Erythroblast (primary cell): Measurements from ENCODE around the gene ASPM.
"Not testable (repeated sequence)": the region's sequence is repeated elsewhere in the genome, so short reads cannot be mapped to it uniquely, and the experiment has no call there.

ENCODE experiments used
- DNase-seq, 2 experiments: peaks; one replicate each; lab custom pipeline; 2025; lab: John Stamatoyannopoulos, UW
- GATA1 ChIP-seq: IDR thresholded peaks from 2 replicates; pipeline ENCODE4 v1.6.1; 2011; ENCODE audit warnings: low read depth, mild to moderate bottlenecking, control low read depth, low read length, moderate library complexity
- POLR2A ChIP-seq: IDR thresholded peaks from 2 replicates; pipeline ENCODE4 v1.6.1; 2011; ENCODE audit warnings: mild to moderate bottlenecking, low read length

ASPM gene

DNA sequence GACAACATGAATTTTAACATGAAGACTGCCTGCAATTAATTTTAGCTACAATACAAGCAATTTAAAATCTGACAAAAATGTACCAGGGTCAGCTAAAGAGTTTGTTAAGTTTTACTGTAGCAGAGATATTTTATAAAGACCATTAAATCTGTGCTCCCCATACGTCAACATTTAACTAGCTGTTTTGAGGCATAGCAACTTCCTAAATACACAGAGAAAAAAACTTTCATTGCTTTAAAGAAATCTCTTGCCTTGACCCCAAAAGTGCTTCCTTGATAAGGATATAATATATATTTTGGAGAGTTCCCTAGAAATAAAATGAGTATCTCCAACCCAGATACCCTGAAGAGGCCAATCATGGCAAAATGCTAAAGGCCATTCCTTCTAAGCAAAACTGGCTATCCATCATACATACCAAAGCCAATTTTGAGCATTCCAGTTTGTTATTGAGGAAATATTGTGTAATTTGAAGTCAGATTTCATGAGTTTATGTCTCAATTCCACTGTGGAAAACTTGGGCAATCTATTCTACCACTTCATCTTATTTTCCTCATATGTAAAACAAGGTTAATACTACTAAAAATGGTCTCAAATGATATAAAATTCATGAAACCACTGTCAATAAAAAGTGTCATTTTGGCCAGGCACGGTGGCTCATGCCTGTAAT is 19.1 kb downstream of the ASPM start:
- no peak for DNase-seq
- TF ChIP-seq POLR2A (no peak), GATA1 (no peak)

DNA sequence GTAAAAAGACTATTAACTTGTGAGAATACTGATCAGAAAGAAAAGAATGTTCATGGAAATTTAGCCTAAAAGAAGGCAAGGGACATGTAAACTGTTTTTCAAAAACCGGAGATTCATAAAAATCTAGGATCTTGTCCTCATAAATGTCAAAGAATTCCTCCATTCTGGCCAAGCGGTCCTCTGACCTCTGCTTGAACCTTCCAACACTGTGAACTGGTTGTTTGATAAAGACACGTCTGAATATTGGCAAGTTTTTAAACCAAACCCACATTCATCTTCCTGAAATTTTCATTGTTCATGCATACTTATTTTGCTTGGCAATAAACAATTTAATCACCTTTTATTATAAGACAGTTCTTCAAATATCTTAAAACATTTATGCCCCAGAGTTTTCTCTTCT is 19.8 kb downstream of the ASPM start:
- DNase-seq, result no peak
- TF ChIP-seq POLR2A, result no peak
- no peak for TF ChIP-seq GATA1

DNA sequence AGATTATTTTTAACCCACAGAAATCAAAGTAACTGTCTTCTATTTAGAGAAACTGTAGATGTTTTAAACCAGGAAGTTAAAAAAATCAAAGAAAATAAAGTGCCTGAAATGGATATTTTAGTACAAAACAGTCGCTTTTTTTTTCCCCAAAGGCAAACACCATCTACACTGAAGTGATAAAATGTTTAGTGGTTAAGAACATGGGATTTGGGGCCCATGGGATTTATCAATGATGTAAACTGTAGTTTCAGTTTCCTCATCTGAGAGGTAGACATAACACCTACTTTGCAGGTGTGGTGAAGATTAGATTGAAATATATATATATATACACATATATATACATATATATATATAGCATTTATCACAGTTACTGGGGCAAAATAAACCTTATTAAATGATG is 22.1 kb downstream of the ASPM start:
- no peak for TF ChIP-seq POLR2A
- TF ChIP-seq GATA1, result no peak
- no peak for DNase-seq

DNA sequence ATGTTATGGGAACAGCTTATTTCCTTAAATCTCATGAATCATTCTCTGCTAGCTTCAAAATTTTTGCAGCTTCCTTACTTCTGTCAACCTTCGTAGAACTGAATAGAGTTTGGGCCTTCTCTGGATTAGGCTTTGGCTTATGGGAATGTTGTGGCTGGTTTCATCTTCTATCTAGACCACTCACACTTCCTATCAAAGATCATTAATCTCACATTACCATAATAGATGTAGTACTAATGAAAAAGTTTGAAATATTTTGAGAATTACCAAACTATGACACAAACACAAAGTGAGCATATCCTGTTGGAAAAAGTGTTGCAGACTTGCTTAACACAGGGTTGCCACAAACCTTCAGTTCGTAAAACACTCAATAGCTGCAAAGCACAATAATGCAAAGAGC is 30.3 kb downstream of the ASPM start:
- no peak for DNase-seq
- TF ChIP-seq POLR2A (no peak), GATA1 (no peak)

DNA sequence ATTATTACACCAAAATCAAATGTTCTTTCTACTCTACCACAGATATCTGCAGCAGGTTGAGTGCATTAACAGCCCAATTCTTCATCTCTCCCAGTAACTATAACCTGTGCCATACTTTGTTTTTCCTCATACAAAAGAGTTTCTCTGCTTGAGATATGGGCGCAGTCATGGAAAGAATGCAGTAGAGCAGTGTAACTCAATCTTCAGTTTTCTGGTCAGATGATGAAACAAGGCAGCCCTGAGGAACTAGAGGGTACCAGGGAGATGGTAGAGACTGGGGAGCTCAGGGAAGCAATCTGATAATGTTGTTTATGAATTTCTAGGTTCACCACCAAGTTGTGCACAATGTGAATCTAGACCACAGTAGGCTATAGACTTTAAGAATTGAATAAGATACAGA is 39.6 kb downstream of the ASPM start:
- no peak for DNase-seq

DNA sequence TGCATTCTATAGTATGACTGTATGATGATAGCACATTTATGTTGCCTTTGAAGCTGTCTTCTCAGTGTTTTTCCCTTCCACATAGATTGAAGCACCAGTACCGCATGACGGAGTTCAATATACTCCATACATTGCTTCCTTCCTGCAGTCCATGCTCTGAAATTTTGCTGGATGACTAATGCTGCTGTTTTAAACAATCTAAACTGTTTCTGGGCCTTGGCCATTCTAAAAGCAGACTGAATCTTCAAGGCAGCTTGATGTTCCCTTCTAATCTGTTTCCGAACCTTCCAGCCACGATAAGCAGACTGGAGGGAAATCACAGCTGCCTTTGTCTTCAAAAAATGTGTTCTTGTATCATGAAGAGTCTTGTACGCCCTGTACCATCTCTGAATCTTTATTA is 43.2 kb downstream of the ASPM start:
- TF ChIP-seq POLR2A (no peak), GATA1 (no peak)

More for the DNA sequence above, 39.6 kb downstream of the ASPM start:
- TF ChIP-seq POLR2A, result no peak
- TF ChIP-seq GATA1, result no peak

DNA sequence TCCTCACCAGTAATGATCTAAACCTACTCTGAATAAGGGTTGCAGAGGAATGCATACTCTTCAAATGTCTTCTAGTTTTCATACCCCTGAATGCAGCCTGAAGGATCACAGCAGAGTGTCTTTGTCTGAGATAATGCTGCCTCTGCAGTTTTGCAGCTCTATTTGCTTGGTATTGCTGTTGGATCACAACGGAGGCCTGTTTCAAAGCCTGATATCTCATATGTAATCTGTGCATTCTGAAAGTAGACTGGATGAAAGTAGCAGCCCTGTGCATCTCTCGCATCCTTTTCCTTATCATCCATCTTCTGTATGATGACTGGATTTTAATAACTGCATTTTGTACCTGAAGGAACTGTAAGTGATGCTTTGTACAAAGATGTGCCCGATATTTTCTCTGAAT is 44.5 kb downstream of the ASPM start:
- DNase-seq, result no peak
- TF ChIP-seq GATA1, result no peak
- peak; percentile 31 for TF ChIP-seq POLR2A

More for the DNA sequence above, 43.2 kb downstream of the ASPM start:
- no peak for DNase-seq

DNA sequence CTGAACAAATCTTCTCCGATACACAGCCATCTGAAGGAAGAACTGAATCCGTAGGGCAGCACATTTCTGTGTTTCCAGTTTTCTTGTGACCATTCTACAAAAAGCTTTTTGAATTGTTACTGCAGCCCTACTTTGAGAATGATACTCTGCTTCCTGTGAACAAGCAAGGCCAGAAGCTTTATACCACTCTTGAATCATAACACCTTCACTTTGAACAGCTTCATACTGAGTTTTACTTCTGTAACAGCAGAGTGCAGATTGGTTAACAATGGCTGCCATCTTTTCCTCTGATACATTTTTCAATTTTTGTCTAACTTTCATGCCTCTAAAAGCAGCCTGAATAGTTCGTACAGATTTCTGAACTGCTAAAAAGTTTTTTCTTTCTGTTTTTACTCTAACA is 45.8 kb downstream of the ASPM start:
- no peak for DNase-seq
- no peak for TF ChIP-seq GATA1
- TF ChIP-seq POLR2A, result no peak

DNA sequence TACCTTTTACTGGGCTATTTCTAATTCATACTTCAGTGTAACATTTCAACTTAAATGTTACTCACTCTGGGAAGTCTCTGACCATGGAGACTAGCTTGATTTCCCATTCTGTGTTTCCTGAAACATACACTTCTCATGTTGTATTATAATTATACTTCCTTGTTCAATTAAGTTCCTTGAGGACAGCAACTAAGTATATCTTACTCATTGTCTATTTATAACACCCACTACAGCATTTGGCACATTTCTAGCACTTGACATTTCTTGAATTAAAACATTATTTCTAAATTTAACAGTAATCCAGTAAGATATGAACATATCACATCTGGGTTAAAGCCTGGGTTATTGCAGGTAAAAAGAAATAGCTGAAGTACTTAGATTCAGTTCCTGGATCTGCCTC is 47.0 kb downstream of the ASPM start:
- no peak for TF ChIP-seq GATA1
- no peak for TF ChIP-seq POLR2A
- no peak for DNase-seq

DNA sequence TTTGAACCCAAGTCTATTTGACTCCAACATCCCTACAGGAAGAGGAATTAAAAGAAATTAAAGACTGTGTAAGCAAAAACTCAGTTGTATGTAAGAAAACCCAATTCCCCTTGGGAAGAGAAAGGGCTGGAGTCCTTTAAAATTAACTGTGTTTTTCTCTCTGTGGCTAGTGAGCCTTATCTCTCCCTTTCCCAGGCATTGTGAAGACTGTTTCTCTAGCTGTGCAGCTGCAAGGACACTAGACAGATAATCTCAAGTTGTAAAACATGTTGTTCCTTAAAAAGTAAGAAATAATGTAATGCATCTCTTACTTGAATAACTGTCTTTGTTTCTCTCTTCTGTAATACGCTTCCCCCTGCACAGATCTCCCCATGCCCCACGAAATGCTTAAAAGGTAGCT is 49.5 kb downstream of the ASPM start:
- not testable (repeated sequence) for DNase-seq

DNA sequence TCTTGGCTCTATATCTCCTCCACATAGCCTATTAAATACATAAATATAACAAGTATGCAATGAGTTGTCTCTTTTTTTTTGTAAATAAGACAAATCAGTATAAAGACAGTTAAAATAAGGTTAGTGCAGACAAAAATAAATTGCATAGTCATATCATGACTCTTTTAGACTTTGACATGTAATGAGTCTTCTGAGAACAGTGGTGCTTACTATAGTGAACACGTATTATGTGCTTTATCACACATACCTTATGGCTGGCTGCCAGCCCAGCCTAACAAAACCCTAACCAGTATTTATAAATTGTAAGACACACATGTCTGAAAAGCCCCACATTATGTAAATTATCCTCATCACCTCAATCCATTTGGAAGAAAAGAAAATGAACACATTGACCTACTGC is 50.3 kb downstream of the ASPM start:
- TF ChIP-seq GATA1 (no peak), POLR2A (no peak)
- DNase-seq, result peak; percentile 17

DNA sequence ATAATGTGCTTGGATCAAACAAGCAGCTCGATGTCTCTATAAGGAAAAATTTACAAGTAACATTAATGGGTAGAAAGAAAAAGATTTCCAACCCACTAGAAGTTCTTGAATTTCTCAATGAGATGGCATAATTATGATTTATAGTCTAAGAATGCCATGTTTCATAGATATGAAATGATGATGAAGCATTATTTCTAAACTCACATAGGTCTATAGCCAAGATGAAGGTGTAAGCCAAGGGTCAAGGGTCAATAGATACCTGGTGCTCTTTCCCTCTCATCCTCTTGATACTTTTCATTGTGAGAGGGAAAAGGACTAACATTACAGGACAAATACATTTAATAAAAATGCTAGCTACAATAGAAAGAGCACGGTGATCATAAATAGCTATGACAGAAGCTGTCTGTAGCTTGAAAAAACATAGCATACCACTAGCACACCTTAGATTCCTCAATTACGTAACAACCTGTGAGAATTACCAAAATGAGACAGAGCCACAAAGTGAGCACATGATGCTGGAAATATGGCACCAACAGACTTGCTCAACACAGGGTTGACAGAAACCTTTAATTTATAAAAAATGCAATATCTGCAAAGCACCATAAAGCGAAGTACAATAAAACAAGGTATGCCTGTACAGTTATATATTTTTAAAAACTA is 53.1 kb downstream of the ASPM start:
- no peak for DNase-seq
- TF ChIP-seq GATA1, result no peak
- no peak for TF ChIP-seq POLR2A

DNA sequence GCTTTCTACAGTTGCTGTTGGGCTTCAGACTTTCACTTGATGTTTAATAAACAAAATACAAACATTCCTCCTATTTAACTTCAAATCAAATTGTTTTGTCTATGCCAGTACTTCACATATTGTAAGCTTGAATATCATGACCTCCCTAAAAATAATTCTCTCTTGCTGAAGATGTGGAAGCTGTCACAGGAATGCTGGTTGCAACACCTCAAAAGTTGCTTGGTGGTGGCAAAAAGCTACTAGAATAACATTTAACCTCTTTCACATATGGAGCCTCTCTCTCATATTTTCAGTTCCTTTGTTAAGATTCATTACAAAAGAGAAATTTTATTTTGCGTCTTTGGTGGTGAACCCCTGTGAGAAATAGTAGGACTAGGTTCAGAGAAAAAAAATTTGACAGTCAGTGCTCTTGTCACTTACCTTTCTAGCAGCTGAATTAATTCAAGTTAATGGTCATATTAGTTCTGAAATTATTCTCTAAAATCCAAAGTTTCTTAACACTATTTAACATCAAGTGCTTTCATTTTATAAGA is 53.9 kb downstream of the ASPM start:
- no peak for TF ChIP-seq GATA1
- no peak for TF ChIP-seq POLR2A
- no peak for DNase-seq

DNA sequence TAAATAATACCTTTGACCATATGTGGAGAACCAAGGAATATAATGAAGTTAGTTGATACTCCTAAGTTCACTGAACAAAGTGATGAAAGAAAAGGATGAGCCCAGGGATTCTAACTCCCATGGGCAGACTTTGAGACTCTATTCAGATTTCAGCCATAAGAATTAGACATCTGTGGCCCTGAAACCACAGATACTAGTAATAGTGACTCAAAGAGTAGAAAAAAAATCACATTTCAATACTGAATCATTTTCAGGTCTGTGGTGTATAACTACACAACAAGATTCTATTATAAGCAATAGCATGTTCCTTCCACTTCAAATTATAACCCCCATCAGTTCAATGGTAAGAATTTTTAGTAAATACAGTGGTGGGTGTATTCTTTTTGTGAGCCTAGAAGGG is 63.0 kb downstream of the ASPM start:
- TF ChIP-seq POLR2A (no peak), GATA1 (no peak)
- no peak for DNase-seq
